OCI-LY1 (cell line): ENCODE measurements around the gene LSAMP.

Experiments used
- H2AFZ ChIP-seq: fragments of 200-600 bp; sonication (generic), shearing (Covaris generic); 2 replicates; pipeline ENCODE4 v1.6.0; 2014; ENCODE audit warnings: antibody characterized with exemption, mild to moderate bottlenecking, low read length
- H3F3A ChIP-seq: fragments of 200-600 bp; sonication (generic), shearing (Covaris generic); 2 replicates; pipeline ENCODE4 v1.6.0; 2014; ENCODE audit warnings: mild to moderate bottlenecking, antibody characterized with exemption, low read length, moderate library complexity; ENCODE audit not compliant: insufficient read depth
- H3K27ac ChIP-seq: fragments of 200-600 bp; sonication (generic); 2 replicates; pipeline ENCODE4 v1.5.1; 2014; ENCODE audit warnings: low read length, mixed run types, mild to moderate bottlenecking, low read depth; ENCODE audit not compliant: poor library complexity, severe bottlenecking
- H3K27me3 ChIP-seq: fragments of 200-600 bp; sonication (generic); 2 replicates; pipeline ENCODE4 v1.6.0; 2014; ENCODE audit warnings: antibody characterized with exemption, mild to moderate bottlenecking, low read length, moderate library complexity; ENCODE audit not compliant: insufficient read depth
- H3K36me3 ChIP-seq: fragments of 200-600 bp; sonication (generic); 2 replicates; pipeline ENCODE4 v1.6.1; 2014; ENCODE audit warnings: mild to moderate bottlenecking, antibody characterized with exemption, low read length, moderate library complexity, mixed read lengths; ENCODE audit not compliant: insufficient read depth
- H3K4me1 ChIP-seq: fragments of 200-600 bp; sonication (generic); 2 replicates; pipeline ENCODE4 v1.5.1; 2014; ENCODE audit warnings: mild to moderate bottlenecking, low read length, moderate library complexity; ENCODE audit not compliant: insufficient read depth, severe bottlenecking
- H3K4me2 ChIP-seq: fragments of 200-600 bp; sonication (generic), shearing (Covaris generic); 2 replicates; pipeline ENCODE4 v1.6.1; 2014; ENCODE audit warnings: low read length
- H3K4me3 ChIP-seq: fragments of 200-600 bp; sonication (generic); 2 replicates; pipeline ENCODE4 v1.5.1; 2014; ENCODE audit warnings: low read length, low read depth, mild to moderate bottlenecking, mixed read lengths; ENCODE audit not compliant: poor library complexity, severe bottlenecking
- H3K79me2 ChIP-seq: fragments of 200-600 bp; shearing (Covaris generic); 2 replicates; pipeline ENCODE4 v1.6.1; 2016; ENCODE audit warnings: mixed run types, low read length, mixed read lengths; ENCODE audit not compliant: insufficient read depth
- H3K9ac ChIP-seq: fragments of 200-600 bp; sonication (generic), shearing (Covaris generic); 2 replicates; pipeline ENCODE4 v1.6.1; 2014; ENCODE audit warnings: mild to moderate bottlenecking, low read length, mixed read lengths
- H3K9me2 ChIP-seq: fragments of 200-600 bp; sonication (generic), shearing (Covaris generic); 2 replicates; pipeline ENCODE4 v1.6.1; 2014; ENCODE audit warnings: low read depth, mild to moderate bottlenecking, low read length, mixed read lengths
- H3K9me3 ChIP-seq: fragments of 200-600 bp; shearing (Covaris generic); 2 replicates; pipeline ENCODE4 v1.6.1; 2014; ENCODE audit warnings: low read length, mixed read lengths
- H4K20me1 ChIP-seq: fragments of 200-600 bp; sonication (generic), shearing (Covaris generic); 2 replicates; pipeline ENCODE4 v1.6.0; 2016; ENCODE audit warnings: mild to moderate bottlenecking, low read length; ENCODE audit not compliant: insufficient read depth
- EZH2 ChIP-seq: fragments of 200-600 bp; sonication (generic), shearing (Covaris generic); IDR thresholded peaks from 2 replicates; pipeline ENCODE4 v1.8.0; 2017; ENCODE audit warnings: borderline replicate concordance, mixed run types, mild to moderate bottlenecking, antibody characterized with exemption, low read length, moderate library complexity, mixed read lengths
- TF ChIP-seq, protein P1 (sequence below): fragments of 200-600 bp; sonication (generic), shearing (Covaris generic); IDR thresholded peaks from 2 replicates; pipeline ENCODE4 v1.5.1; 2017; ENCODE audit warnings: mild to moderate bottlenecking, antibody characterized with exemption, low read length, moderate library complexity, mixed read lengths

The LSAMP gene

DNA sequence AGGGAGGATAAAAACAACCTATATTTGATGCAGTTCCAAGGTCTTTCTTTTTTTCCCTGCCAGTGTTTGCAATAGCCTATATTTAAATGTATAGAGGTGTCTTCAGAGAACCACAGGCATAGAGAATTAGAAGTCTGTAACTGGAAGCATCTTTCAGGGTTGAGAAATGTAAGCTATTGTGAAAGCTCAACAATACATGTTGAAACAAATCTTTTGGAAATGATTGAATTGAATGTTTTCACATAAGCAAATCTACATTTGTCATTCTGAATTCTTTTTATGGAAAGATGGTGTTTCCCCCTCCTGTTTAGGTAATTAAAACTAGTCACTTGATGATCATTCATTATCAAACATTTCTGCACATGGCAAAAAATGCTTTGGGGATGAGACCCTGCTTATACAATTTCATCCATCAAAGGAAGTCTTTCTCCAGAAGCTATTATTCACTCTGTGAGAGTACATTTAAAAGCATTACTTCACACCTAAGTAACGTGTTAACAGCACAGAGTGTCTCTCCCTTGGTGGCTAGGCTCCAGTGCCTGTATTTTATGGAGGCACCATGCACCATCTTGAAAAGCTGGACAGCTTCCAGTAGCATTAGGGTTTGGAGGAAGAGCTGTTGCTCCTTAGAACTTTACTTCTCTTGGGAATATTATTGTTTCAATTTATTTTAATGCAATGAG is 406.2 kb downstream of the LSAMP start:
- H3K79me2 ChIP-seq, result no peaks in the 10 kb centered on the region
- H3K9me2 ChIP-seq, result no peaks in the 10 kb centered on the region
- no peak overlapping the region for H3K27ac ChIP-seq
- no peak for TF ChIP-seq EZH2
- TF ChIP-seq, protein P1, sequence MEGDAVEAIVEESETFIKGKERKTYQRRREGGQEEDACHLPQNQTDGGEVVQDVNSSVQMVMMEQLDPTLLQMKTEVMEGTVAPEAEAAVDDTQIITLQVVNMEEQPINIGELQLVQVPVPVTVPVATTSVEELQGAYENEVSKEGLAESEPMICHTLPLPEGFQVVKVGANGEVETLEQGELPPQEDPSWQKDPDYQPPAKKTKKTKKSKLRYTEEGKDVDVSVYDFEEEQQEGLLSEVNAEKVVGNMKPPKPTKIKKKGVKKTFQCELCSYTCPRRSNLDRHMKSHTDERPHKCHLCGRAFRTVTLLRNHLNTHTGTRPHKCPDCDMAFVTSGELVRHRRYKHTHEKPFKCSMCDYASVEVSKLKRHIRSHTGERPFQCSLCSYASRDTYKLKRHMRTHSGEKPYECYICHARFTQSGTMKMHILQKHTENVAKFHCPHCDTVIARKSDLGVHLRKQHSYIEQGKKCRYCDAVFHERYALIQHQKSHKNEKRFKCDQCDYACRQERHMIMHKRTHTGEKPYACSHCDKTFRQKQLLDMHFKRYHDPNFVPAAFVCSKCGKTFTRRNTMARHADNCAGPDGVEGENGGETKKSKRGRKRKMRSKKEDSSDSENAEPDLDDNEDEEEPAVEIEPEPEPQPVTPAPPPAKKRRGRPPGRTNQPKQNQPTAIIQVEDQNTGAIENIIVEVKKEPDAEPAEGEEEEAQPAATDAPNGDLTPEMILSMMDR, result no peak
- H3K9me3 ChIP-seq, result no peaks in the 10 kb centered on the region
- no peak overlapping the region for H2AFZ ChIP-seq
- no peaks in the 10 kb centered on the region for H4K20me1 ChIP-seq
- no peaks in the 10 kb centered on the region for H3K27me3 ChIP-seq
- H3K36me3 ChIP-seq, result no peaks in the 10 kb centered on the region
- no peak overlapping the region for H3K4me2 ChIP-seq
- H3K9ac ChIP-seq, result no peak overlapping the region
- no peaks in the 10 kb centered on the region for H3F3A ChIP-seq
- H3K4me1 ChIP-seq, result no peaks in the 10 kb centered on the region
- H3K4me3 ChIP-seq, result no peak overlapping the region

DNA sequence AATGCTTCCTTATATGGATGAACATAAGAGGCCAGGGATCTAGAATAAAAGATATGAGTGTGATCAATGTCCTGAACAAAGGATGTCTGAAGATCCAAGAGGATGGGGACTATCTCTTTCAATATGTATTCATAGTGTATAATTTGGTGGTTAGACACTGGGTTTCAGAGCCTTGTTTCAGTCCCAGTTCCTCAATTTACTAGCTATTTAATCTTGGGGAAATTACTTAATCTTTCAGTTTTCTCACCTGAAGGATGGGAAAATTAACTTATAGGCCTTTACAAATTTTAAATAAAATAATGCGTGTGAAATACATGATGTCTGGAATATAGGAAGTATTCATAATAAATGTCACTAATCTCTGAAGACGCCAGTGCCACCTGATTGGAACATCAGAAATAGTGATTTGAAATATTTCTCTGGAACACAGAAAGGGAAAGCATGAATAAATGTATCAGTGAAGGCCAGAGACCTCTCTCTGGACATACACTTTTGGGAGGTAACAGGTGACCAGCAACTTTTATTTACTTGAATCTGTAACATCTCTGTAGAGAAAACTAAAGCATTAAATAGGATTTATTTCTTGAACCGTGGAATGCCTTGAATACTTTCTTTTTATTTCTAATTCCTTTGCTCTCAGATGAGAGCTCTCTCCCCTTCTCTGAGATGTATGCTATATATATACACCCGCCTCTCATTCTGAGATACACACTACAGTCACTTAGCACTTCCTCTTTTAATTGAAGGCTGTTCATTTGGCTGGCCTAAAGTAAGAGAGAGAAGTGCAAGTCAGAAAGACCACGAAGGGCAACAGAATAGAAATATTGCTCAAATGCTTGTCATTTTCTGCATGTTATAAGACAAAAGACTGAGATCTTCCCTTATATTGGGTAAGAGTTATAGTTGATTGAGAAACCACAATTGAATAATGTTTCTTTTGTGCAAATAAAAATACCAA is 407.1 kb downstream of the LSAMP start:
- Histone ChIP-seq H3K27ac (no peak overlapping the region), H3K4me3 (no peak overlapping the region), H3K9me3 (no peaks in the 10 kb centered on the region), H3K79me2 (no peaks in the 10 kb centered on the region), H3K9me2 (no peaks in the 10 kb centered on the region), H3K27me3 (no peaks in the 10 kb centered on the region), H3F3A (no peaks in the 10 kb centered on the region), H3K4me1 (no peaks in the 10 kb centered on the region), H2AFZ (no peak overlapping the region), H3K9ac (no peak overlapping the region), H3K4me2 (no peak overlapping the region), H4K20me1 (no peaks in the 10 kb centered on the region), H3K36me3 (no peaks in the 10 kb centered on the region)
- TF ChIP-seq EZH2, result no peak
- TF ChIP-seq, protein P1, result no peak

DNA sequence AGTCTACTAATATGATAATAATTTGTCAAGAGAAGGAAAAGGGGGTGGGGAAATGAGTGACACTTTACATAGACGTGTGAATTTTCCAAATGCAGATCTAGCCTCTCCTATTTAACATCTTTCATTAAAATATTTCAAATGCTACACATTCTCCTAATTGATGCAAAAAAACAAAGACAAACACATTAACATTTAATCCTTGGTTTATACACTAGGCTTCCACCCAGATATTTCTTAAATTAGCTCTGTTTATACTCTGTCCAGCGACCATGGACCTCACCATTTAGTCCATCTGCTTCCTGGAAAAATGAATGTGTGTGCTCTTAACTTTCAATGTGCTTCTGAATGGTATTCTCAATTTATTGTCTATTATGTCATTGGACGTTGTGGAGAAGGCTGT is 409.9 kb downstream of the LSAMP start:
- H3K36me3 ChIP-seq, result no peaks in the 10 kb centered on the region
- H3K4me2 ChIP-seq, result no peak overlapping the region
- H3K27me3 ChIP-seq, result no peaks in the 10 kb centered on the region
- H3F3A ChIP-seq, result no peaks in the 10 kb centered on the region
- H3K9ac ChIP-seq, result no peak overlapping the region
- no peaks in the 10 kb centered on the region for H3K9me3 ChIP-seq
- TF ChIP-seq, protein P1, result no peak
- TF ChIP-seq EZH2, result no peak
- no peaks in the 10 kb centered on the region for H3K4me1 ChIP-seq
- H3K9me2 ChIP-seq, result no peaks in the 10 kb centered on the region
- no peak overlapping the region for H3K27ac ChIP-seq
- no peak overlapping the region for H2AFZ ChIP-seq
- no peak overlapping the region for H3K4me3 ChIP-seq
- no peaks in the 10 kb centered on the region for H4K20me1 ChIP-seq
- H3K79me2 ChIP-seq, result no peaks in the 10 kb centered on the region
